GM13977 (cell line): ENCODE results near the gene RHBDD2.
A peak's percentile ranks its signal among the peaks of the same experiment; 100 is the strongest.

ENCODE experiments used
- DNase-seq: peaks from one replicate; pipeline ENCODE4 v3.0.0; 2012; ENCODE audit warnings: low spot score
- CTCF ChIP-seq: IDR thresholded peaks from 2 replicates; pipeline ENCODE4 v1.5.1; 2012; ENCODE audit warnings: mild to moderate bottlenecking, control low read depth; ENCODE audit not compliant: insufficient read depth; ENCODE audit errors: extremely low read depth, missing control alignments
- in situ Hi-C: fragments of 300-500 bp; cut with MboI; formaldehyde crosslinking; loops from one replicate; pipeline ENCODE4 v1.12.0; 2022; ENCODE audit warnings: low sequenced_read_pairs, low pct_unique_long_range_greater_than_20kb, mixed read lengths, inconsistent platforms; ENCODE audit not compliant: unreplicated experiment

The RHBDD2 gene

GRCh38 chr7:75924256-75924655 lies 45.4 kb downstream of the RHBDD2 start:
- TF ChIP-seq CTCF, result no peak
- no peak for DNase-seq
- in situ Hi-C loops, result no loop called here

GRCh38 chr7:75924889-75925288 lies 46.1 kb downstream of the RHBDD2 start:
- in situ Hi-C loops, result no loop called here
- no peak for DNase-seq
- no peak for TF ChIP-seq CTCF

GRCh38 chr7:75925717-75926435 lies 47.0 kb downstream of the RHBDD2 start:
- in situ Hi-C loops, result no loop called here
- no peak for TF ChIP-seq CTCF
- no peak for DNase-seq

GRCh38 chr7:75928568-75928914 lies 49.7 kb downstream of the RHBDD2 start:
- peak; percentile 74 for DNase-seq
- in situ Hi-C loops, result no loop called here
- no peak for TF ChIP-seq CTCF

- in situ Hi-C loops, result no loop called here
- no peak for TF ChIP-seq CTCF
- no peak for DNase-seq
Observed at GRCh38 chr7:75931680-75932079, 52.8 kb downstream of the RHBDD2 start.

- TF ChIP-seq CTCF, result no peak
- DNase-seq, result no peak
- in situ Hi-C loops, result no loop called here
Observed at GRCh38 chr7:75937958-75938786, 59.3 kb downstream of the RHBDD2 start.
